Measurements from ENCODE around the gene OPTC. TPM values are rescaled to one million over a fixed set of nuclear protein-coding genes. Genes with fewer than 3 reads are reported as not detected.

Gene OPTC
- total RNA-seq, 1 experiment from 2014 or later, result not detected

DNA sequence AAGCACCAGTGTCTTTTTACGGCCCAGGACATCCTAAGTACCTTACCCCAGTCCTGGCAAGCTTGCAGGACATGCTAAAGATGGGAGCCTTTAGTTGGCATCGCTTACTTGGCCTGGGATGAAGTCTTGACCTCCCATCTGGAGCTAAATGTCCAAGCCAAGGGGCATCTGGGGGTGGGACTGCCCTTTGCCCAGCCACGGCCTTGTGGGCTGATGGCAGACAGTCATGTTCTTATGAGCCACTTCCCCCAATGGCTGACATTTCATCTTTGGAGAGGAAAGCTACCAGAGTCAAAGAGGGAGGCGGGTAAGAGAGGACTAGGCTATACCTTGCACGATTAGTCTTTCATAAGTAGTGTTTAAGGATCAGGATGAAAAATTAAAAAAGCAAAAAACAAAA is 32.2 kb downstream of the OPTC start:
- Histone ChIP-seq H3K9me3 (ENCODE audit: control insufficient read depth in 1 of 2, insufficient read depth in 1 of 2, low read depth in 1 of 2, low read length in 2 of 2) (no peaks in the 10 kb centered on the region), H3K4me1 (ENCODE audit: control insufficient read depth in 1 of 2, insufficient read depth in 2 of 2, low read length in 2 of 2) (no peaks in the 10 kb centered on the region; a peak in 1 of 4 replicates), H3K27me3 (ENCODE audit: insufficient read depth, low read length) (no peaks in the 10 kb centered on the region), H3K79me2 (ENCODE audit: insufficient read depth, low read length) (no peaks in the 10 kb centered on the region), H3K4me3 (replicated peaks in 1 of 2; ENCODE audit: low read depth in 1 of 2, low read length in 2 of 2) (no peak overlapping the region), H3K4me2 (ENCODE audit: low read length) (no peak overlapping the region), H2AFZ (ENCODE audit: low read depth, low read length, poor library complexity, severe bottlenecking) (no peak overlapping the region), H3K9ac (ENCODE audit: low read length) (no peak overlapping the region), H4K20me1 (ENCODE audit: insufficient read depth) (no peaks in the 10 kb centered on the region), H3K36me3 (ENCODE audit: control insufficient read depth in 1 of 2, insufficient read depth in 2 of 2, low read length in 2 of 2) (no peaks in the 10 kb centered on the region), H3K9me2 (ENCODE audit: insufficient read depth) (no peaks in the 10 kb centered on the region), H3K27ac (ENCODE audit: low read depth, low read length) (no peak overlapping the region)
- RAD21 ChIA-PET (ENCODE audit: low non-redundant PET in 1 of 2, low total read pairs in 2 of 2, uncharacterized antibody in 2 of 2, unreplicated experiment in 2 of 2), result no interaction called here
- no TSS peak for BruUV-seq (replicated peaks)
- POLR2A ChIA-PET, result no interaction called here
- TF ChIP-seq SRF (IDR thresholded peaks at IDR 0.05; ENCODE audit: low read depth), result no peak
- TF ChIP-seq YY1 (IDR thresholded peaks at IDR 0.05; ENCODE audit: extremely low read depth, insufficient replicate concordance, low read depth, low read length), result no peak
- TF ChIP-seq SP1 (IDR thresholded peaks at IDR 0.05; ENCODE audit: low read depth), result no peak
- no peak for TF ChIP-seq JUND (IDR thresholded peaks at IDR 0.05)
- no peak for TF ChIP-seq FOSL1 (IDR thresholded peaks at IDR 0.05; ENCODE audit: low read depth)
- TF ChIP-seq POLR2A (IDR thresholded peaks at IDR 0.05; ENCODE audit: borderline replicate concordance, extremely low read depth, insufficient read depth, insufficient read length), result no peak
- TF ChIP-seq, protein P1, sequence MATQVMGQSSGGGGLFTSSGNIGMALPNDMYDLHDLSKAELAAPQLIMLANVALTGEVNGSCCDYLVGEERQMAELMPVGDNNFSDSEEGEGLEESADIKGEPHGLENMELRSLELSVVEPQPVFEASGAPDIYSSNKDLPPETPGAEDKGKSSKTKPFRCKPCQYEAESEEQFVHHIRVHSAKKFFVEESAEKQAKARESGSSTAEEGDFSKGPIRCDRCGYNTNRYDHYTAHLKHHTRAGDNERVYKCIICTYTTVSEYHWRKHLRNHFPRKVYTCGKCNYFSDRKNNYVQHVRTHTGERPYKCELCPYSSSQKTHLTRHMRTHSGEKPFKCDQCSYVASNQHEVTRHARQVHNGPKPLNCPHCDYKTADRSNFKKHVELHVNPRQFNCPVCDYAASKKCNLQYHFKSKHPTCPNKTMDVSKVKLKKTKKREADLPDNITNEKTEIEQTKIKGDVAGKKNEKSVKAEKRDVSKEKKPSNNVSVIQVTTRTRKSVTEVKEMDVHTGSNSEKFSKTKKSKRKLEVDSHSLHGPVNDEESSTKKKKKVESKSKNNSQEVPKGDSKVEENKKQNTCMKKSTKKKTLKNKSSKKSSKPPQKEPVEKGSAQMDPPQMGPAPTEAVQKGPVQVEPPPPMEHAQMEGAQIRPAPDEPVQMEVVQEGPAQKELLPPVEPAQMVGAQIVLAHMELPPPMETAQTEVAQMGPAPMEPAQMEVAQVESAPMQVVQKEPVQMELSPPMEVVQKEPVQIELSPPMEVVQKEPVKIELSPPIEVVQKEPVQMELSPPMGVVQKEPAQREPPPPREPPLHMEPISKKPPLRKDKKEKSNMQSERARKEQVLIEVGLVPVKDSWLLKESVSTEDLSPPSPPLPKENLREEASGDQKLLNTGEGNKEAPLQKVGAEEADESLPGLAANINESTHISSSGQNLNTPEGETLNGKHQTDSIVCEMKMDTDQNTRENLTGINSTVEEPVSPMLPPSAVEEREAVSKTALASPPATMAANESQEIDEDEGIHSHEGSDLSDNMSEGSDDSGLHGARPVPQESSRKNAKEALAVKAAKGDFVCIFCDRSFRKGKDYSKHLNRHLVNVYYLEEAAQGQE (IDR thresholded peaks at IDR 0.05; ENCODE audit: low read depth), result no peak
- TF ChIP-seq, protein P2, sequence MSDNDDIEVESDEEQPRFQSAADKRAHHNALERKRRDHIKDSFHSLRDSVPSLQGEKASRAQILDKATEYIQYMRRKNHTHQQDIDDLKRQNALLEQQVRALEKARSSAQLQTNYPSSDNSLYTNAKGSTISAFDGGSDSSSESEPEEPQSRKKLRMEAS (IDR thresholded peaks at IDR 0.05), result no peak
- no peak for TF ChIP-seq ZNF274 (IDR thresholded peaks at IDR 0.05; ENCODE audit: low read depth, low read length)
- no peak for TF ChIP-seq CBX3 (IDR thresholded peaks at IDR 0.05; ENCODE audit: low read depth)
- TF ChIP-seq POLR2AphosphoS5 (IDR thresholded peaks at IDR 0.05; ENCODE audit: low read depth, low read length), result no peak
- no peak for TF ChIP-seq EZH2 (IDR thresholded peaks at IDR 0.05)
- TF ChIP-seq ATF3 (IDR thresholded peaks at IDR 0.05), result no peak
- TF ChIP-seq EZH2phosphoT487 (IDR thresholded peaks at IDR 0.05; ENCODE audit: borderline replicate concordance), result no peak
- TF ChIP-seq ELF1 (IDR thresholded peaks at IDR 0.05; ENCODE audit: borderline replicate concordance, low read depth), result no peak
- DNase-seq (ENCODE audit: low read depth, low spot score) (no peak), ATAC-seq (no peak)
- intact Hi-C loops (cut with micrococcal nuclease), result no loop called here
- CTCF ChIA-PET, result interaction anchor here (1.8 kb wide), 1 partner anchor 22 kb away, joined by 5 read pairs; no protein-coding TSS in a partner anchor
